Measurements from ENCODE around the gene UBXN2A.
"Not testable (repeated sequence)": the region's sequence is repeated elsewhere in the genome, so short reads cannot be mapped to it uniquely, and the experiment has no call there.

UBXN2A gene

DNA sequence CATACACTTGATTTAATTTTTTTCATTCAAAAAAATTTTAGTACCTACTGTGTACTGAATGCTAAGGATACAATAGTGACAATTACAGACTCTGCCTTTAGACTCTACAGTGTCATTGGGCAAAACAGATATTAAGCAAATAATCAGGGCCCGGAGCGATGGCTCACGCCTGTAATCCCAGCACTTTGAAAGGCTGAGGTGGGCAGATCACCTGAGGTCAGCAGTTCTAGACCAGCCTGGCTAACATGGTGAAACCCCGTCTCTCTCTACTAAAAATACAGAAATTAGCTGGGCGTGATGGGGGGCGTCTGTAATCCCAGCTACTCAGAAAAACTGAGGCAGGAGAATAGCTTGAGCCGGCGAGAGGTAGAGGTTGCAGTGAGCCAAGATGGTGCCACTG lies 1.4 kb downstream of the UBXN2A start:
- DNase-seq, result no peak

- no peak for DNase-seq
These were observed 3.4 kb downstream of the UBXN2A start for GRCh38 chr2:23943666-23944065.

GRCh38 chr2:23944527-23944926 lies 4.3 kb downstream of the UBXN2A start:
- no peak for DNase-seq

- DNase-seq, result no peak
These were observed 4.7 kb downstream of the UBXN2A start for GRCh38 chr2:23944976-23945375.

DNA sequence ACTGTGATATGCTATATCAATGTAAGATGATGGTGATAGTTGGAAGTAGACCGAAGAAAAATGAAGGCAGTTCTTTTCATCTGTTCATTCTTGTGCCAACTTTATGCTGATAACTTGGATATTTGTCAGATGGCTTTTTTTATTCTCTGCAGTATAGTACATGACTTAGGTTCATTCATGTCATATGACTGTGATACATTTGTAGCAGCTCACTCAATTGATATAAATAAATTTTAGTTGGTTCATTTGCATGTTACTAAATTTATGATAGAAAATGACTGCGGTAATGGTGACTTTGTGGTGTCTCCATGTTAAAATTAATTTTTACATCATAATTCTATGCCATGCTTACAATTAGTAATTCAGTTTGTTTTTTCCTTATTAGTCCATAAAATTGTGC lies 7.1 kb downstream of the UBXN2A start:
- DNase-seq, result no peak

DNA sequence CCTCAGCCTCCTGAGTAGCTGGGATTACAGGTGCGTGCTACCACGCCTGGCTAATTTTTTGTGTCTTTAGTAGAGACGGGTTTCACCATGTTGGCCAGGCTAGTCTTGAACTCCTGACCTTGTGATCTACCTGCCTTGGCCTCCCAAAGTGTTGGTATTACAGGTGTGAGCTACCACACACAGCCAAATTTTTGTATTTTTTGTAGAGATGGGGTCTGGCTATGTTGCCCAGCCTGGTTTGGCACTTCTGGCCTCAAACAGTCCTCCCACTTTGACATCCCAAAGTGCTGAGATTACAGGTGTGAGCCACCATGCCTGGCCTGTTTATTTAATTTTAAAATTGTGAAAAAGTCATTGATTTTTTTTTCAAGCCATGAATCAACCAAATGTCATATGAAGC lies 12.3 kb downstream of the UBXN2A start:
- DNase-seq, result not testable (repeated sequence)

GRCh38 chr2:23953625-23954024 lies 13.4 kb downstream of the UBXN2A start:
- DNase-seq, result no peak

- DNase-seq, result no peak
These were observed 14.2 kb downstream of the UBXN2A start for GRCh38 chr2:23954325-23955014.

GRCh38 chr2:23967846-23968245 lies 27.6 kb downstream of the UBXN2A start:
- DNase-seq, result no peak

- DNase-seq, result no peak
These were observed 36.6 kb downstream of the UBXN2A start for GRCh38 chr2:23976883-23977282.

- DNase-seq, result peak in 1 of 2 donors; percentile 52
These were observed 48.1 kb downstream of the UBXN2A start for GRCh38 chr2:23988371-23988770.

DNA sequence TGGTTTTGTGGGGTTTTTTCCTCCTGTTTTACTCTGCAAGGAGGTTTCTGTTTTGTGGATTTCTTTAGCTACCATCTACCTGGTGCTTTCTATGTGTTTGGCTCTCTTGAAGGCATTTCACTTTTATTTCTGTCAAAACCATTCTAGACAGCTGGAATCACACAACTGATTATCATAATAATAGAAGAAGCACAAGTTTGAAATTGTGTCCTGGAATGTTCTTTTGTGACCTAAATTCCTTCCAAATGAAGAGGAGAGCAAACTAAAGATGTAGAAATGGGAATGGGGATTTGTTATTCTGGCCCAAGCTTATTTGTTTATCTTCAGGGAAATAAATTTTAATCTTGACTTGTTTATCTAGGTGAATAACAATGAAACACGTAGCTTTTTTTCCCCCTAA lies 52.7 kb downstream of the UBXN2A start:
- DNase-seq, result no peak

DNA sequence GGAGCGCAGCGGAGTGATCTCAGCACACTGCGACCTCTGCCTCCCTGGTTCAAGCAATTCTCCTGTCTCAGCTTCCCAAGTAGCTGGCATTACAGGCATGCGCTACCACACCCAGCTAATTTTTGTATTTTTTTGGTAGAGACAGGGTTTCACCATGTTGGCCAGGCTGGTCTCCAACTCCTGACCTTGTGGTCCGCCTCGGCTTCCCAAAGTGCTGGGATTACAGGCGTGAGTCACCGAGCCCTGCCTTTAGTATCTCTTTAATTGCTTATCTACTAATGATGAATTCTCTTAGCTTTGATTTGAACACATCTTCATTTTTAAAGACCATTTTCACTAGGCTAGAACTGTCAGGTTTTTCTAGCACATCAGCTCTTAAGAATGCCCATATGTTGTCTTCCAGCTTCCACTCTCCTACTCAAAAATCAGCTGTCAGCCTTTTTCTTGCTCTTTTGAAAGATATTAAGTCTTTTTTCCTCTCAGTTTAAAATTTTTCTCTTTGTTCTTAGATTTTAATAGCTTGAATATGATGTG lies 53.5 kb downstream of the UBXN2A start:
- no peak for DNase-seq

GRCh38 chr2:23994567-23994966 lies 54.3 kb downstream of the UBXN2A start:
- no peak for DNase-seq

- no peak for DNase-seq
These were observed 67.4 kb downstream of the UBXN2A start for GRCh38 chr2:24007693-24008092.

GRCh38 chr2:24008672-24009366 lies 68.6 kb downstream of the UBXN2A start:
- DNase-seq, result no peak

- no peak for DNase-seq
These were observed 69.1 kb downstream of the UBXN2A start for GRCh38 chr2:24009367-24009679.

- no peak for DNase-seq
These were observed 69.6 kb downstream of the UBXN2A start, which contains the start of gene MFSD2B for GRCh38 chr2:24009680-24010476. Gene MFSD2B, plus strand, starts transcription at chr2:24010085. Its CDS starts 12 bp downstream, at chr2:24010097.

DNA sequence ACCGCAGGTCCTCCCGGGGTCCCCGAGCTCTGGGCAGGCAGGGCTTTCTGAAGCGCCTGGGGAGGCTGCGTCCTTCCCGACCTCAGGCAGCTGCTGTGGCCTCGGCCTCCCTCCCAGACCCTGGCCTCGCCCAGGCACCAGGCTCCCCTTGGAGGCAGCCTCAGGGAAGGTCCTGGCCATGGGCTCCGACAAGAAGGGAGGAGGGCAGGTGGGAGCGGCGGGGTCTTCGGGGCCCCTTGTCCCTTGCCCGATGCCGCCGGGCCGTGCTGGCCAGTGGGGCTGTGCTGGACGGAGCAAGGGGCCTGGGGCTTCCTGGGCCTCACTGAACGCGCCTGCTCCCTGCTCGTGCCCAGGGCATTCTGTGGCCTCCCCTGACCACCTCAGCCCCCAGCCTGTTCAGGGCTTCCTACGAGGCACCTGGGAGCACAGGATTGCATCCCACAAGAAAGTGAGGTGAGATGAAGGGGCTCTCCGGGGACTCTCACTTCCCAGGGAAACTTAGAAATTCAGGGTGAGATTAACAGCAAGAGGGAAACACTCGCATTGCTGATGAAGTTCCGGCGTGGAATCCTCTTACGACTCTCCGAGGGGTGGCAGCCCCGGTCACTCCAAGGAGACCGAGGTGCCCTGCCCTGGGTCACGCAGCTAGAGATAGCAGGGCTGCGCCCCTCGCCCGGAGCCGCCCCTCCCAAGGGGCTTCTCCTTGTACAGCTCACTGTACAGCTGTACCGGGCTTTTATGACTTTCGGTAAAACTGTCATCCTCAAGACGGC lies 70.4 kb downstream of the UBXN2A start:
- no peak for DNase-seq

DNA sequence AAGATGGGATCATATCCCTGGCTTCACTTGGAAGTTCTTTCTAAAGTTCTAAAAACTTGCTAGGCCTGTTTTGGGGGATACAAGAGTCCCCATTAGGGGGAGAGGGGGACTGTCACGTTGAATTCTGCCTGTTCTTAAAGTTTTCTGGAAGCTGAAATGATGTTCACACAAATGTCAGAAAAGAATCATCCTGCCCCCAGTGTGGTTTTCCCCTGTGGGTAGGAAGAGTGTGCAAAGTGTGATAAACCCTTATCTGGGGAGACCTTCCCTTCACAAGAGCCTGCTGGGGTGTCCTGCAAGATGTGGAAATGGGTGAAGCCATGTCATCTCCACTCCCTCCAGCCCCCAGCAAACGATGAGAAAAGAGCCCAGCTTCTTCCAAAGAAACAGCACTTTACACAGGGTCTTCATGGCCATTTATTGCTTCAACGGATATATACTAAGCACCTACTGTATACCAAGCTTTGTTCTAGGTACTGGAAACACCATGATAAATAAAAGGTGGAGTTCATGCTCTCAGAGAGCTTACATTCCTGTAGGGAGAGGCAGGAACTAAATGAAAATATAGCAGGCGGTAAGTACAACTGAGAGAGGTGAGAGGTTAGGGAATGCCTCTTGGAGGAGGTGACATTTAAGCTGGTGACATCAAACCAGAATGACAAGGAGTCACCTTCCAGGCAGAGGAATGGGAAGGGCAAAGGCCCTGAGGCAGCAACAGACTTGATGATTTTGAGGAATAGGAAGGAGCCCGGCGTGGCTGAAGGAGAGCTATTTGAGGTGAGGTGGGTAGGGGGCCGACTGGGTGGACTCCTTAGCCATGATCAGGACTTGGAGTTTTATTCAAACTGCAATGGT lies 71.2 kb downstream of the UBXN2A start:
- no peak for DNase-seq

DNA sequence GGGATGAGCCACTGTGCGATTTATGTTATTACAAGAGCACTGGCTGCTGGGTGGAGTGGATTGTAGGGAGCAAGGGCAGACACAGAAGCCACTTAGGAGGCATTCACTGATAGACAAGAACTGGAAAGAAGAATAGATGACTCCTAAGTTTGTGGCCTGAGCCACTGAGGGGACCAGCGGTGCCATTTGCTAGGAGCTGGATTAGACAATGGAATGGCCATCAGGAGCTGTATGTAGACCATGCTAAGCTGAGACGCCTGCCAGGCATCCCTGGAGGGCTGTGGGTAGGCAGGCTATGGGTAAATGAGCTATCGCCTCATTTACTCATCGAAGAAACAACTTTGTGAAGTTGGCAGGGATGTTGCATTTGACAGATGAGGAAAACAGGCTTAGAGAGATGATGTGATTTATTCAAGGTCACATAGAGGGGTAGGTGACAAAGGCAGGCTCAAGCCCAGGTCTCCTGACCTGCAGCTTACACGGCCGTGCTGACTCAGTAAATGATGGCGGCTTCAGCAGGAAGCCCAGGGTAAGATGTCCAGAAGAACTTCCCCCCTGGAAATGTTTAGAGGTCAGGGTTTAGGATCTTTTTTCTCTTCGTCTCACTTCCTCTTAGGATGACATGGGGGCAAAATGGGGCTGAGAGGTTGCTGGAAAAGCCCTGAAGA lies 72.4 kb downstream of the UBXN2A start:
- DNase-seq, result no peak
